ENCODE data around the gene S100A13.

GRCh38 chr1:153615406-153615805 lies 11.9 kb downstream of the S100A13 start:
- TF ChIP-seq CTCF (IDR thresholded peaks at IDR 0.05; ENCODE audit: insufficient read depth, low read length, poor library complexity, severe bottlenecking): no peak
- no peak for TF ChIP-seq EZH2phosphoT487 (conservative IDR thresholded peaks at IDR 0.05; ENCODE audit: low read length)
